ENCODE results near the gene AKR1E2.
"Not testable (repeated sequence)": the region's sequence is repeated elsewhere in the genome, so short reads cannot be mapped to it uniquely, and the experiment has no call there.

The AKR1E2 gene

DNA sequence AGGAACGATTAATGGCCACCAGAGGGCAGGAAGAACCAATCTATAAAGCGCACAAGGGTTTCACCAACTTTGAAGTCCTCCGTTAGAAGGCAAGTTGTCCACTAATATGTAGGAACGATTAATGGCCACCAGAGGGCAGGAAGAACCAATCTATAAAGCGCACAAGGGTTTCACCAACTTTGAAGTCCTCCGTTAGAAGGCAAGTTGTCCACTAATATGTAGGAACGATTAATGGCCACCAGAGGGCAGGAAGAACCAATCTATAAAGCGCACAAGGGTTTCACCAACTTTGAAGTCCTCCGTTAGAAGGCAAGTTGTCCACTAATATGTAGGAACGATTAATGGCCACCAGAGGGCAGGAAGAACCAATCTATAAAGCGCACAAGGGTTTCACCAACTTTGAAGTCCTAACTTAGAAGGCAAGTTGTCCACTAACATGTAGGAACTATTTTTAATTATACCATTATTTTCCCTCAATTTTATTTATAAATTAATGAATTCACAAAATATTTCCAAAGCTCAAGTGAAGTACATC is 10.3 kb upstream of the AKR1E2 start:
- DNase-seq, result not testable (repeated sequence)

DNA sequence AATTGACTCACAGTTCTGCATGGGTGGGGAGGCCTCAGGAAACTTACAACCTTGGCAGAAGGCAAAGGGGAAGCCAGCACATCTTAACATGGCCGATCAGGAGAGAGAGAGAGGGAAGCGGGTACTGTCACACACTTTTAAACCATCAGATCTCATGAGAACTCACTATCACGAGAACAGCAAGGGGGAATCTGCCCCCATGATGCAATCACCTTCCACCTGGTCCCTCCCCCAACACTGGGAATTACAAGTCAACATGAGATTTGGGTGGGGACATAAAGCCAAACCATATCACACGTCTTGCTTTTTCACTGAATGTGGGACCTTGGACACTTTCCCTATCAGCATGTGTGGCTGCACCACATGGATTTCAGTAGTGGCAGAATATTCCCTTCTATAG is 9.0 kb upstream of the AKR1E2 start:
- DNase-seq, result no peak

DNA sequence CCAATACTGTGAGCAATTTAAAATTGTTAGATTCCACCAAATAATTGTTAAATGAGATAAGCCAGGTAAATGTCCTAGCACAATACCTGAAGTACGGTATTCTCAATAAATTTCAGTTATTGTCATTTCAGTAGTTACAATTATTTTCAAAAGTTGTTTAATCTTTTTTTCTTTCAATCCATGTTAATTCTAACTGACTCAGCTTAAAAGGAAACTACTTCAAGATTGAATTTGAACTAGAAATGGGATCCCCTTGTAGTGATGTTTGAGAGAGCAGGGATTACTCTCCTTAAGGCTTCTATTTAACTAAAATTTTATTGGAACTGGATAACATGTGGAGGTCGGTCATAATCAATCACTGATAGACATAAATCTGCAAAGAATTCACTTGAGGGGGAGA is 6.9 kb upstream of the AKR1E2 start:
- DNase-seq, result no peak

DNA sequence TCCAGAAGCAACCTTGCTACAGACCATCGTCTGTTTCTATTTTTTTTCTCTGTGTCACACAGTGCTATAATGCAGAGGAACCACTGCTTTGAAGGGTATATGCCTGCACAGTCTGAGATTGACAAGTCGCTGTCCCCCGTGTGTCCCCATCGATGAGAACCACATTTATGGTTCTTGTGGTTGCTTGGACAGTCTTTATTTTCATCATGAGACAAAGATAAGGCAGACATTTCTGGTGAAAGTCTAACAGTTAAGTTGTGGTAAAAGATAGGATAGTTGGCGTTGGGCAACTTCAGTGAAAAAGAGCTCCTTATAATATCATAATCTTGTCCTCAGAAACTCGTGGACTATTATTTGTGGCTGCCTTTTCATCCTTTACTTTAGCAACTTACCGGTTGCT is 6.3 kb upstream of the AKR1E2 start:
- DNase-seq, result no peak

DNA sequence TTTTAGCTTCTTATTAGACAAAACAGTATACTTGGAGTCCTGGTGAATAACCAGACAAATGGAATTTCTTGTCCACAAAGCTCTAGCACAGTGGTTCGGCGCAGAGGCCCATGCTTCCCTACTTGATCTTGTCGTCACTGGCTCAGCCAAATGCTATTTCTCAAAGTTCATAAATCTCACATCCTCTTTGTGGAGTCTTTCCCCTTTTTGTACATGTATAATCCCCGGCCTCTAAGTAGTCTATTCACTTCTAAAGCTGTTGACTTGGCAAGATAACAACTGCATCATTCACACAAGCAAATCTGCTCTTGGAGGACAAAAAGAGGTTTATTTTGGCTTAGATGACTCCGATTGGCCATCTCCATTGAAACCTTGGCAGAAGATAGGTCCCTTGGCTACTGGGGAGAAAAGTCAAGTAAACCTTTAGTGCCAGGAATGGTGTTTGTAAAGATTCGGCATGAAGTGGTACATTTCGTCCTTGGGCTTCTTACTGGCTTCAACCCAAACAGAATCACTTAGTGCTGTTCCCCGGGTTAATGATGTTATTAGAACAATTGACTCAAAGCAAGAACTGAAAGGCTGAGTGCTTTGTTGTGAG is 5.1 kb upstream of the AKR1E2 start:
- DNase-seq, result no peak

DNA sequence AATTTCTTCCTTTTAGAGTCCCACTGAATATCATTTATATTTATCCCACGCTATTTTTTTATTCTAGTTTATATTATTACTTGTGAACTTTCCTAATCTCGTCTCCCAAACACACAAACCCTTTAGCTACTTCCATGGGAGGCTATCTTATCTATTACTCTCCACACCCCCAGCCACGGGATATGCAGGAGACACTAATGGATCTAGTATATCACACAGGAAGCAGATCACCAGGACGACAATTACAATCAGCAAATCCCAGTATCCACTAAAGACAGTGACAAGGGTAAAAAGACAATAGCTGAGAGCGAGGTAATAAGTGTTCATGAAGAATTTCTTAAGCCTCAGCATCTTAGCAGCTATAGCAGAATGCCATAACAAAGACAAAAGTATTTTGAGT is 3.8 kb upstream of the AKR1E2 start:
- DNase-seq, result no peak

DNA sequence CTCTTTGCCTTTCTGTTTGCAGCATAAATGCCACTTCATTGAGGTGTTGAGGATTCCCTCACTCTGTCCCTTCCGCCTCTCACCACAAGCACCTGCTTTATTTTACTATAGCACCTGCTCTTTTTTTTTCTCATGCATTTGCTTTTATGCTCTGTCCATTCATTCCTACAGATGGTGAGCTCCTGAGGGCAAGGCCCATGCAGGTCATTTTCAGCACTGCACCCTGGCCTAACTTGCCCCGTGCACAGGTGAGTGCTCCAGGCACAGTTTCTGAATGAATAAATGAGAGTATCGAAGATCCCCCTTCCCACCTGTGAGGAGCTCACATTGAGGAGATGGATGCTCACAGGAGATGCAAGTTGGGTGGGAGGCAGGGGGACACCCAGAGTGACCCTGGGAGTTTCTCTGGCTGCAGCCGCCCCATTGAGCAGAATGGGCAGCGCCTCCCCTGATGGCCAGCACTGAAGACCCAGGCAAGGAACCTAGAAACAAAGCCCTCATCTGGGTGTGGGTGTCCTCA is 1.2 kb upstream of the AKR1E2 start:
- DNase-seq, result no peak

DNA sequence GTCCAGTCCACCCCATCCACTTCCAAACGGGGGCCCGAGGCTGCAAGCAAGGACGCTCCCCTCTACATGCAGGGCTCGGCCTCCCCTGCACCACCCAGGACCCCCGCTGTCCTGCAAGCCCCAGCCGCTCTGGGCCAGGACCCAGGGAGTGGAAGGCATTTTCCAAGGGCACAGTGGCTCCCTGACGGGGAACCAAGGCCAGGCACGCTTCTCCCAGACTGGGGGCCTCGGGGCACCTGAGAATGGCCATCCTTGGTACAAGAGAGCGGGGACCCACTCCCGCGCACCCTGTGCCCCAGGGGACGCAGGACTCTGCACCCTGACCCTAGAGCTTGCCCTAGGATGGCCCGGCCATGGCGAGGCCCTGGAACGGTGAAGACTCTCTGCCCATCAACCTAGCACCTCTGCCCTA is 545 bp upstream of the AKR1E2 start:
- no peak for DNase-seq

DNA sequence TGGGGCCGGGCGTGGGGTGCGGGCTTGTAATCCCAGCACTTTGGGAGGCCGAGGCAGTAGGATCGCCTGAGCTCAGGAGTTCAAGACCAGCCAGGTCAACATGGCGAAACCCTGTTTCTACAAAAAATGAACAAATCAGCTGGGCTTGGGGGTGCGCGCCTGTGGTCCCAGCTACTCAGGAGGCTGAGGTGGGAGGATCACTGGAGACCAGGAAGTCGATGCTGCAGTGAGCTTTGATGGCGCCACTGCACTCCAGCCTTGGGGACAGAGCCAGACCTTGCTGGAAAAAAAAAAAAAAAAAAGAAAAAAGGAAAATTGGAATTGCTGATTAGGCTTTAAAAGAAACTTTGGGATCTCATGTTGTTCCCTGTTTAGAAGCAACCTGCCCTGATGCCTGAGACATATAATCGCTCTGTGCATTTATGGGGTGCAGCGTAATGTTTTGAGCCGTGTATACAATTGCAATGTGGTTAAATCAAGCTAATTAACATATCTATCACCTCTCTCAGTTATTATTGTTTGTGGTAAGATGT is 851 bp downstream of the AKR1E2 start:
- no peak for DNase-seq

DNA sequence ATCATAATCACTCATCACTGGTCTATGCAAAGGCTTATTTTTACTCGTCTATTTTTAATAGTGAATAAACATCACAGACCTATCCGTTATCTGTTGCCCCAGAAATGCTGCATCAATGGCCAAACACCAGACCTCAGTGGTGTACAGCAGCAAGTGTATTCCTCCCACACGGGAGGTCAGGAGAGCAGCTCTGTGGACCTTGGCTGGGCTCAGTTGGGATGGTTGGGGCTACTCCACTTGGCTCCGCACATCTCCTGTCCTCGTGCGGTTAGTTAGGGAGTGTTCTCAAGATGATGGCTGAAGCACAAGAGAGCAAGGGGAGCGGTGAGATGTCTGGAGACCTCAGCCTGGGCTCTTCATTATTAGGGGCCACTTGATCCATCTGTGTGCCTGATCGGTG is 2.0 kb downstream of the AKR1E2 start:
- DNase-seq, result no peak

DNA sequence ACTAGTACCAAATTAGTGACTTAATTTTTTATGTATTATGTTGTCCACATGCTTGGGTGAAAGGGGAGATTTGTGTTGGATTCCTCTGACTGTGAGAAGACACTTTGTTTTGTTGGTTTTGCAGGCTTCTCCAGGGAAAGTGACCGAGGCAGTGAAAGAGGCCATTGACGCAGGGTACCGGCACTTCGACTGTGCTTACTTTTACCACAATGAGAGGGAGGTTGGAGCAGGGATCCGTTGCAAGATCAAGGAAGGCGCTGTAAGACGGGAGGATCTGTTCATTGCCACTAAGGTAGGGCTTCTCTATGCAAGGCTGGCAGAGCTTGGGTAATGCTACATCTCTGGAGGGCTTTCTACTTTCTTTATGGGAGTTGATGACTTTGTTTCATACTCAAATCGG is 4.5 kb downstream of the AKR1E2 start:
- no peak for DNase-seq

DNA sequence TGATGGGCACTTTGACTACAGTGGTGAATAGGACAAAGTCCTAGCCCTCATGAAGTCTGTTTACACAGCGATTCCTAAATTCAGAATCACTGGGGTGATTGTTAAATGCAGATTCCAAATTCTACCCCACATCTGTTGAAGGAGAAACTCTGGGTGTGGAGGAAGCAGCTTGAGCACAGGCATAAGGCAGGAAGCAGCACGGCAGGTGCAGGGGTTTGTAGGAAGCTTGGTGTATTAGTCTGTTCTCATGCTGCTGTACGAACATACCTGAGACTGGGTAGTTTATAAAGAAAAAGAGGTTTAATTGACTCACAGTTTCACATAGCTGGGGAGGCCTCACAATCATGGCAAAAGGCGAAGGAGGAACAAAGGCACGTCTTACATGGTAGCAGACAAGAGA is 5.1 kb downstream of the AKR1E2 start:
- no peak for DNase-seq

DNA sequence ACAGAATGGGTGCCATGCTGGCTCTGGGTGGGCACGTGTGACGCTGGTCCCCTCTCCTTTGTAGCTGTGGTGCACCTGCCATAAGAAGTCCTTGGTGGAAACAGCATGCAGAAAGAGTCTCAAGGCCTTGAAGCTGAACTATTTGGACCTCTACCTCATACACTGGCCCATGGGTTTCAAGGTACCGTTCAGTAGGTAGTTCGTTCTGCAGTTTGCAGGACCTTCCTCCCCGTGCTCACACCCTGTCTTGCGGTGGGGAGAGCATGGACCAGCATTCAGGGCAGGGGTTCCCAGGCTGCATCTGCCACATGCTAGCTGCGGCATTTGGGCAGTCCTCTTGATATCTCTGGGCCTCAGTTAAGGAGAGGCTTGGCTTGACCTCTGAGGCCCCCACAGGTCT is 7.3 kb downstream of the AKR1E2 start:
- no peak for DNase-seq

DNA sequence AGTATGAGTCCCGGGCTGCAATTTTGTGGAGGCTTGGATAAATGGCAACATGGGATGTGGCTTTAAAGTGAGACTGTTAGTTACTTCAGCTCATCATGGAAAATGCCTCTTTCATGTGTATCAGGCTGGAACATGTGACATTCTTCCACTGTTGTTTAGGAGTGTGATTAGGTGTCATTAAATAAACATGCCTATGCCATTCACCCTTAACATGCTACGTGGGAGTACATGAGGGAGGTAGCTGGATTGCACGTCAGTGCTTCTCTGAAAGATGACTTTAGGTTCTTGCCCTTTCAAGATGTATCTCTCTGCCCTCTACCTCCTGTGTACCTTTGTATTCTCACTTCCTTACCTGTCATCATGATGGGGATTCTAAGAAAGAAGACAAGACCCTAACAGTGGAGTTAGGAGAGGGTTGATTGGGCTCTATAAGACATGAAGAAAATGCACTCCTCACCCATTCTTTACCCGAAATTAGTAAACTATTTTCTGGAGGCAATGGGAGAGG is 8.9 kb downstream of the AKR1E2 start:
- DNase-seq, result no peak

DNA sequence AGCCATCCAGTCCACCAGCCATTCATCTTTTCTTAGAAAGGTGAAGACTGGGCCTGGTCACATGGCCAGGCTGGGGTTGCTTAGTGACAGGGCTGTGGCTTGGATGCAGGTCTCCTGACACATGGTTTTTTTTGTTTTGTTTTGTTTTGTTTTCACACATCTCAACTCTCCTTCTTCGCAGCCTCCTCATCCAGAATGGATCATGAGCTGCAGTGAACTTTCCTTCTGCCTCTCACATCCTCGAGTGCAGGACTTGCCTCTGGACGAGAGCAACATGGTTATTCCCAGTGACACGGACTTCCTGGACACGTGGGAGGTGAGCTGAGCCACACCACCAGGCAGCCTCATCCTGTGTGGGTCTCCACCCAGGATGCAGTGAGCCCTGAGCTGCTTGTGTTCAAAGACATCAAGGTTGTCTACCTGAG is 9.5 kb downstream of the AKR1E2 start:
- no peak for DNase-seq

DNA sequence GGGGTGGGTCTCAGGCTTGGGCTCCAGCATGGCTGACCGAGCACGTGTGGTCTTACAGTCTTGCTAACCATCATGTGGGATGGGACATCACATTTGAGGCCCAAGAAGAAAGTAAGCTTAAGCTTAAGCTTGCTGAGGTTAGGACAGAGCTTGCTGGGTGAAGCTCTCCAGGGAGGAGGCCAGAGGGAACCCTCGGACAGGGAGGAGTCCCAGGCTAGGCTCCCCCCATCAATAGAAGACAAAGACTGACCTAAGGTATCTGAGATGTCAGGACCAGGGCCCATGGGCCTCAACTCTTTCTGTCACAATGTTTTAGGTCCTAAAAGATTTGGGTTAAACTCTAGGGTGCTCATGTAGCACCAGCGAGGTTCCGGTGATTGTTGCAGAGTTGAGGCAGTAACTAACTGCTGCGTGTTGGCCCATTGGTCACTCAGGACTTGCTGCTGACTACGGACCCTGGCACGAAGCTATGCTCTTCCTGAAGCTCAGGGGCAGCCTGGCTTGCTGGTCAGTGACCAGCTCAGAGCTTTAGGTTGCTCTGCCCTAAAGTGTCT is 10.5 kb downstream of the AKR1E2 start:
- no peak for DNase-seq

DNA sequence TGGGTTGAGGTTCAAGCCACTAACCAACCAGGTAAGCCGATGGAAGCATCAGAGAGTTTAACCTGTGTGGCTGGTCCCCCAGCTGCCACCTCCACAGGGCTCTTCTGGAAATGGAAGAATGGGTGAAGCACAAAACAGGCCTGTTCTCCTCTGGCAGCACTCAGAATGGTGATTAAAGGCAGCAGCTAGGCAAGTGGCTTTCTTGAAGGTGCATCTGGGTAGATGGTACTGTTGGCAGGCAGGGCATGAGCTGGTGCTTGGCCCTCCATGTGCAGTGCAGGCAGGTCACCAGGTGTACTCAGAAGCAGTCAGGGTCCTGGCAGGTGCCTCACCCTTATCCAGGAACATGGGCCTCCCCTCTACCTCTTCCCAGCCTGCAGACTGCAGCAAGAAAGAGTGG is 11.5 kb downstream of the AKR1E2 start:
- DNase-seq, result no peak

DNA sequence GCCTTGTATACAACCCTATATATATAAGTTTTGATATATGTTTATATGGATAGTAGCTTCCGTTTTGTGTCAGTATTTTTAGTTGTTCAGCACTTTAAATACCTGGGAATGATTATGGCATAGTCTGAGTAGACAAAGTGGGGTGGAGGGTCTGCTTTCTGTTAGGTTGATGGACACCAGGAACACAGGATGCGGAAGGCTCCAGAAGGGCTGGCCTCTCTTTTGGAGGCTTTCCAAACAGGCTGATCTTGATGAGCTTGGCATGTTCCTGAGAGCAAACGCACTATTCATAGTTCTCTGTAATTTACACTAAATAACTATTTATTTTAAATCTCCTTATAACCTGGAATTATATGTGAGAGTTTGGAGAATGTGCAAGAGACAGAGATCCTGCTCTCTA is 12.7 kb downstream of the AKR1E2 start:
- no peak for DNase-seq

DNA sequence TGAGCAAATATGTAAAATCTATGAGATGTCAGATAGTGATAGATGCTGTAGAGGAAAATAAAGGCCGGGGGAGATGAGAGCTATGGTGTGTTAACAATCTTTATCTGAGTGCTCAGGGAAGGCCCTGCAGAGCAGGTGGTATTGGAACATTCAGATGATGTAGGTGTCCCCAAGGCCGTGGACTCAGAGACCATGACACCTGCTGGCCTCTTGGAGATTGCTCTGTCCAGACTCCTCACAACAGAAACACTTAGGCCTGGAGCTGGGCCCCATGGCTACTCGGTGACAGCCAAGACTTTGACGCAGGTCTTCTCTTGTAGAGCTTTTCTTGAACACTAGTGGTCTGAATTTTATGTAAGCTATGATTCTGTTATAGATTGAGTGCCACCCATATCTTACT is 13.3 kb downstream of the AKR1E2 start:
- DNase-seq, result no peak

DNA sequence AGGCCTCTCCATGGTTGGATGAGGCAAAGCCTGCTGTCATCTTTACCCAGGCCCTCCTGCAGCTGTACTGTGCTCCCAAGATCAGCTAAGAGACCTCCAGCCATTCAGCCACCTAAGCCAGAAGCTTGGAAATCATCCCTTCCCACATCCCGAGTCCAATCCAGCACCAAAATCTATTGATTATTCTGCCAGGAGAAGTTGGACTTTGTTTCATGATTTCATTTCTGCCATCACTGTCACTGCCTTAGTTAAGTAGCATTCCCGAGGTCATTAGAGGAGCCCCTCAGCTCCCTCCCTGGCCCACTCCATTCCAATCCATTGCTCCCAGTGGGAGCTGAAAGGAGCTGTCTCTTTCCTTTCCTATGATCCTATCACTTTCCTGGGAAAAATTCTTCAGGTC is 14.1 kb downstream of the AKR1E2 start:
- DNase-seq, result no peak

DNA sequence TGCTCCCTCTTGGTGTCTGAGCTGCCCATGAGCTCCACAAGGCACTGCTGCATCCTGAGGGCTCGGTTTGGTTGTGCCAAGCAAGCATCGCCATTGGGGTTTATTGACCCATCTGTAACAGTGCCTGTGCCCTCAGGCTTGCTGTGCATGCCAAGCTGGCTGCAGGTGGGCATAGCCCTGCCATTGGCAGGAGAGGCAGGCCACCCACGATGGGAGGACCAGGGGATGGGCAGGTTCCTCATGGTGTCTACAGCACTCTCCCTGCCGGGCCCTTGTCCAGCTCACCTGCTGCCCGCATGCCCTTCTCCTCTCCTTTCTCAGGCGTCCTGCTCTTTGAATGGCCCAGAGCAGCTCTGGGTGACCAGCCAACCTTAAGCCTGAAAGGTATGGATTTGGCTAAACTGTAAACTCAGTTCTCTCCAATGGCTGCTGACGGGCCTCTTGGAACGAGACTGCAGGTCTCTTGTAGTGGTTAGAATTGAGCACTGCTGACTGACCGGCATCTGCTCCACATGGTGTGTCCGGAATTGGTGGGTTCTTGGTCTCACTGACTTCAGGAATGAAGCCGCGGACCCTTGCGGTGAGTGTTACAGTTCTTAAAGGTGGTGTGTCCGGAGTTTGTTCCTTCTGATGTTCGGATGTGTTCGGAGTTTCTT is 17.6 kb downstream of the AKR1E2 start:
- DNase-seq, result no peak

DNA sequence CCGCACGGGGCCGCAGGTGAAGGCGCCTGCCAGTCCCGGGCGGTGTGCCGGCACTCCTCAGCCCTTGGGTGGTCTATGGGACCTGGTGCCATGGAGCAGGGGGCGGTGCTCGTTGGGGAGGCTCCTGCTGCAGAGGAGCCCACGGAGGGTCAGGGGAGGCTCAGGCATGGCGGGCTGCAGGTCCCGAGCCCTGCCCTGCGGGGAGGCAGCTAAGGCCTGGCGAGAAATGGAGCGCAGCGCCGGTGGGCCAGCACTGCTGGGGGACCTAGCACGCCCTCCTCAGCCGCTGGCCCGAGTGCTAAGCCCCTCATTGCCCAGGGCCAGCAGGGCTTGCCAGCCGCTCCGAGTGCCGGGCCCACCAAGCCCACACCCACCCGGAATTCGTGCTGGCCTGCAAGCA is 18.9 kb downstream of the AKR1E2 start:
- DNase-seq, result no peak

DNA sequence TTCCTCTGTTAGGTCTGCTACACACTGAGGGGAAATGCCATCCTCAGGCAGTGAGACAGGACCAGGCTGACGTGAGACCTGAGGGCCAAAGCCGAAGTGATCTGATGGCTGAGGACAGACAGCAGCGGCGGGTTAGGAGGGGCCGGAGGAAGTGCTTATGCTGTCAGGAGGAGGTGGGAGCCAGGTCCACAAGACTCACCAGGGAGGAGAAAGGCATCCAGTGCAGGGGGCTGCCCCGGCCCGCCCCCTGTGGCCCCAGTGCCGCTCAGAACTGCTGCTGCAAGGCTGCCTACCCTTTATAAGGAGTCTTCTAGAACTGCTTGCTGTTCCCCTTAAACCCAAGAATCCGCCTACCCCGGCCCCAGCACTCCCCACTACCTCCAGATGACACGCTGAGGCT is 19.8 kb downstream of the AKR1E2 start:
- no peak for DNase-seq

DNA sequence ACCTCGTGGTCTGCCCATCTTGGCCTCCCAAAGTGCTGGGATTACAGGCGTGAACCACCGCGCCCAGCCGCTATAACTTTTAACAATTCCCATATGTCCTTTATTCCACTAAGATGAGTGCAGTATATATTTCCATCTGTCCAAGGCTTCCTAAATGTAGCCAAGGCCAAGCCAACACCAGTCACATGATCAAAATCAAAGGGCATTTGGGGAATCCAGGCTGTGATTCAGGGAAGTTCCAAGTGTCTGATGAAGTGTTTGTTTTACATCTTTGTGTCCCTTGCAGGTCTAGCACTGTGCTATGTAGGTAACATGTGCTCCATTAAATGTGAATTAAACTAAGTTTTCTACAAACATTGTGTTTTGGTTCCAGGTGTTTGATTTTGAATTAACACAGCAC is 20.8 kb downstream of the AKR1E2 start:
- DNase-seq, result no peak
